Stimulated activated naive CD8-positive, alpha-beta T cell treated with anti-CD3 and anti-CD28 coated beads, Interleukin-15, Interleukin-2, amounts not matched to agents 100 ng/mL and 50 ng/mL, for 24 hours (primary cell): Measurements from ENCODE around the gene PRSS56.
A peak's percentile ranks its signal among the peaks of the same experiment; 100 is the strongest.

ENCODE experiments used
- H3K27ac Mint-ChIP-seq: one replicate; pipeline ENCODE4 v1.8.0; 2021; ENCODE audit warnings: mild to moderate bottlenecking, mixed read lengths
- H3K27me3 Mint-ChIP-seq: one replicate; pipeline ENCODE4 v1.8.0; 2021; ENCODE audit warnings: mixed read lengths
- H3K36me3 Mint-ChIP-seq: one replicate; pipeline ENCODE4 v1.8.0; 2021; ENCODE audit warnings: low read depth, mixed read lengths
- H3K4me1 Mint-ChIP-seq: one replicate; pipeline ENCODE4 v1.8.0; 2021; ENCODE audit warnings: low read depth, mixed read lengths
- H3K4me3 Mint-ChIP-seq: one replicate; pipeline ENCODE4 v1.8.0; 2021; ENCODE audit warnings: mild to moderate bottlenecking, mixed read lengths
- H3K9me3 Mint-ChIP-seq: one replicate; pipeline ENCODE4 v1.8.0; 2021; ENCODE audit warnings: mixed read lengths

PRSS56 gene

DNA sequence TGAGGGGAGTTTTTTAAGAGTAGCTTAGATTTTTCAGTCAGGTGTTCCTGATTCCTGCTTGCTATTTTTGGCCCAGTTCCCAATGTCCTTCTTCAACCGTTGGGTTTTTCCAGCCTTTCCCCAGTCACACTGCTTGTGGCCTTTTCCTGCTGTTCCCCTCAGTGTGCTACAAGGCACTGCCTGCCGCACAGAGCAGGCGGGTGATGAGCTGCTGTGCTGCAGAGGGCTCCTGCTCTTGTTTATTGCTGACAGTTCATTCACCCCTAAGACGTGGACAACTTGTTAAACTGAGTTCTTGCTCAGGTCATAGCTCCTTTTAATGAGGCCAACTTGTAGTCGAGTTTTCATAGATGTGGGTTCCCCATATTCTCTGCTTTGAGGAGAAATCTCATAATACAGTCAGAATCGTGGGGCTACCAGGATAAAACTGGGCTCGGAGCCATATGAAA lies 50.9 kb downstream of the PRSS56 start:
- H3K27ac Mint-ChIP-seq = no peak overlapping the region
- no peaks in the 10 kb centered on the region for H3K9me3 Mint-ChIP-seq
- no peaks in the 10 kb centered on the region for H3K4me1 Mint-ChIP-seq
- no peaks in the 10 kb centered on the region for H3K27me3 Mint-ChIP-seq
- H3K4me3 Mint-ChIP-seq = no peak overlapping the region
- peaks cover 64% of the 10 kb centered on the region for H3K36me3 Mint-ChIP-seq

- H3K4me3 Mint-ChIP-seq = no peak overlapping the region
- no peaks in the 10 kb centered on the region for H3K4me1 Mint-ChIP-seq
- peaks cover 57% of the 10 kb centered on the region for H3K36me3 Mint-ChIP-seq
- no peak overlapping the region for H3K27ac Mint-ChIP-seq
- no peaks in the 10 kb centered on the region for H3K27me3 Mint-ChIP-seq
- no peaks in the 10 kb centered on the region for H3K9me3 Mint-ChIP-seq
These were observed 52.9 kb downstream of the PRSS56 start for GRCh38 chr2:232573042-232573441.

- Mint-ChIP-seq H3K36me3 (peaks cover 49% of the 10 kb centered on the region), H3K27ac (peak overlapping the region; percentile 17), H3K4me1 (no peaks in the 10 kb centered on the region), H3K9me3 (no peaks in the 10 kb centered on the region), H3K4me3 (no peak overlapping the region), H3K27me3 (no peaks in the 10 kb centered on the region)
These were observed 53.7 kb downstream of the PRSS56 start for GRCh38 chr2:232573771-232574435.

GRCh38 chr2:232574674-232575403 lies 54.7 kb downstream of the PRSS56 start:
- H3K27me3 Mint-ChIP-seq = no peaks in the 10 kb centered on the region
- H3K9me3 Mint-ChIP-seq = no peaks in the 10 kb centered on the region
- no peak overlapping the region for H3K4me3 Mint-ChIP-seq
- peaks cover 45% of the 10 kb centered on the region for H3K36me3 Mint-ChIP-seq
- H3K4me1 Mint-ChIP-seq = no peaks in the 10 kb centered on the region
- H3K27ac Mint-ChIP-seq = no peak overlapping the region
